Motor neuron (in vitro differentiated cells): Measurements from ENCODE around the gene ACSL1. TPM values are rescaled to one million over a fixed set of nuclear protein-coding genes. Genes with fewer than 3 reads are reported as not detected.
"Not testable (repeated sequence)": the region's sequence is repeated elsewhere in the genome, so short reads cannot be mapped to it uniquely, and the experiment has no call there.

Experiments
- ATAC-seq, 8 experiments: fragments of 200-7000 bp; cut with Tn5 transposase; replicated peaks in 6 of 8; 2 replicates each; pipeline ENCODE4 v1.8.0; 2021; ENCODE audit warnings: mild to moderate bottlenecking in 8 of 8, moderate library complexity in 8 of 8
- H3K27ac ChIP-seq, 2 donors: fragments of 250-450 bp; sonication (Bioruptor Pico); 2 replicates each; pipeline ENCODE4 v1.9.0; 2021; ENCODE audit warnings: antibody characterized with exemption in 2 of 2, mild to moderate bottlenecking in 2 of 2, moderate library complexity in 1 of 2
- H3K4me1 ChIP-seq, 2 donors: fragments of 250-450 bp; sonication (Bioruptor Pico); replicated peaks in 1 of 2; 2 replicates each; pipeline ENCODE4 v1.6.1; 2021; ENCODE audit warnings: antibody characterized with exemption in 2 of 2, mild to moderate bottlenecking in 2 of 2, moderate library complexity in 1 of 2
- H3K4me3 ChIP-seq, 5 donors: fragments of 250-450 bp; sonication (Bioruptor Pico); 2 replicates each; pipeline ENCODE4 v1.9.0; 2021; ENCODE audit warnings: antibody characterized with exemption in 5 of 5, mild to moderate bottlenecking in 5 of 5, moderate library complexity in 4 of 5
- WGBS, 10 experiments: fragments of 450-650 bp; shearing (Covaris generic); methylation state at CpG; one replicate each; pipeline ENCODE4 v1.0.0; 2022; 5-methylcytosine and 5-hydroxymethylcytosine counted together
- in situ Hi-C, 9 experiments: fragments of 400-800 bp; cut with MboI; loops; one replicate each; pipeline ENCODE4 v1.15.0; 2021; ENCODE audit warnings: low sequenced_read_pairs in 9 of 9, low pct_unique_long_range_greater_than_20kb in 2 of 9; ENCODE audit not compliant: unreplicated experiment in 9 of 9
- total RNA-seq, 8 experiments: library from RNA; unstranded; fragments of 300-600 nt; gene quantifications; 2 replicates each; pipeline versions ENCODE4 v1.2.3 to v1.2.4, GENCODE V29; 2022

Gene ACSL1
- total RNA-seq, 8 experiments from 2014 or later = 8.9 to 162 (median 20.6) TPM

DNA sequence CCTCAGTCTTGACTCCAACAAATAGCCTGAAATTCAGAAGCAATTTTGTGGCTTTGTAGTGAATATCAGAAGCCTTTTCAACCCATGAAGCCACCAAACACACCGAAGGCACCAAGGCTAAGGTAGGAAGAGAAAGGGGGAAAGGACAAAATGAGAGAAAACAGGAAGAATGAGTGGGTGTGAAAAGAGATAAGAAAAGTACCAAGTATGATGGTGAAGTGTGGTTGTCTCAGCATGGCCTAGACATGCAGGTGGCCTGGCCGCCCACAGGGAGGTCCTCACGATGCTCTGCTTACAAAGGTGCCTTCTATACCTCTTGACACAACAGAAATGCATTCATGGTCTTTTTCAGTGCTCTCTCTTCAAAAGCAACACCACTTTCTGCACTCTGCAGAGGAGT is 34.9 kb downstream of the ACSL1 start:
- no peak overlapping the region for H3K4me3 ChIP-seq
- peaks cover 16 to 21% of the 10 kb centered on the region in 2 donors for H3K4me1 ChIP-seq
- no peak for ATAC-seq
- WGBS, 10 experiments = 70 to 100% (median 90%) methylated on average over 1 to 3 of the region's 3 CpGs; no CpG with 5 or more reads in 3 of the 10 experiments
- H3K27ac ChIP-seq = no peak overlapping the region
- in situ Hi-C loops = no loop called here

DNA sequence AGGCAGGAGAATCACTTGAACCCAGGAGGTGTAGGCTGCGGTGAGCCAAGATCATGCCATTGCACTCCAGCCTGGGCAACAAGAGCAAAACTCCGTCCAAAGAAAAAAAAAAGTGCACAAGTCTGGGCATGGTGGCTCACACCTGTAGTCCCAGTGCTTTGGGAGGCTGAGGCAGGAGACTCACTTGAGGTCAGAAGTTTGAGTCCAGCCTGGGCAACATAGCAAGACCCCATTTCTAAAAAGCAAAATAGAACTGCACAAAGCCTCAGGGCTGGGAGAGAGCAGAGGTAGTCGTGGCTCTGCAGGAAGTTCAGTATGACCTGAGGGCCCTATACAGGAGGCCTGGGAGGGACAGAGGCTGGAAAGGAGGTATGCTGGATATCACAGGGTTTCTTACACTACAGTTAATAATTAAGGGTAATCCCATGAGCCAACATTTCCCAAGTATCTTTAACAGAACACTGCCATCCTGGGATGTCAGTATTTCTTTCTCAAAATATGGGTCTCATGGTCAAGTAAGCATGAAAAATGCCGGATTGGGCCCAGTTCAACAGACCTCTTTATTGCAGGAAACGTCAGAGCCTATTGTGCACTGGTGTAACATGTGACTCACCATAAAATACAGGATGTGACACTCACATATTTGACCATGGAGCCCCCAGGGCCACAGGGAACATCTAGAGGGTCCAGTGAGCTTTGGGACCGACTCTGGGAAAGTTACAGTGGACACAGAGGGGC is 37.8 kb downstream of the ACSL1 start:
- H3K4me3 ChIP-seq = no peak overlapping the region
- WGBS, 10 experiments = 33 to 100% (median 82%) methylated on average over 1 to 4 of the region's 6 CpGs; no CpG with 5 or more reads in 2 of the 10 experiments
- no peak for ATAC-seq
- H3K4me1 ChIP-seq = peaks cover 5 to 6% of the 10 kb centered on the region in 2 donors
- H3K27ac ChIP-seq = no peak overlapping the region
- in situ Hi-C loops = no loop called here

DNA sequence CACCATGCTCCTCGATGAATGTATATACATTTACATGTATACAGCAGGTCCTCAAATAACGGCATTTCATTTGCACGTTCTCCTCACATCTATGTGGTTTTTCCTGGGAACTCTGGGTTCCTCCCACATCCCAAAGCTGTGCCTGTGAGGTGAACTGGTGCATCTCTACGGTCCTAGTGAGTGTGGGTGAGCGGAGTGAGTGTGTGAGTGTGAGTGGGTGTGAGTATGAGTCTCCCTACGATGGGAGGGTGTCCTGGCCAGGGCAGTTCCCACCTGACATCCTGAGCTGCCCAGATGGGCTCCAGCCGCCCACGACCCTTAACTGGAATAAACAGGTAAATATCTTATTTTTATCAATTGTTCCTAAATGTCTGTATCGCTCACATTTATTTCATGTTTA is 40.0 kb downstream of the ACSL1 start:
- 33 to 100% (median 95%) methylated on average over 1 to 6 of the region's 9 CpGs; no CpG with 5 or more reads in 2 of the 10 experiments for WGBS, 10 experiments
- ATAC-seq = no peak
- in situ Hi-C loops = no loop called here
- no peak overlapping the region for H3K27ac ChIP-seq
- no peaks in the 10 kb centered on the region for H3K4me1 ChIP-seq
- no peak overlapping the region for H3K4me3 ChIP-seq

DNA sequence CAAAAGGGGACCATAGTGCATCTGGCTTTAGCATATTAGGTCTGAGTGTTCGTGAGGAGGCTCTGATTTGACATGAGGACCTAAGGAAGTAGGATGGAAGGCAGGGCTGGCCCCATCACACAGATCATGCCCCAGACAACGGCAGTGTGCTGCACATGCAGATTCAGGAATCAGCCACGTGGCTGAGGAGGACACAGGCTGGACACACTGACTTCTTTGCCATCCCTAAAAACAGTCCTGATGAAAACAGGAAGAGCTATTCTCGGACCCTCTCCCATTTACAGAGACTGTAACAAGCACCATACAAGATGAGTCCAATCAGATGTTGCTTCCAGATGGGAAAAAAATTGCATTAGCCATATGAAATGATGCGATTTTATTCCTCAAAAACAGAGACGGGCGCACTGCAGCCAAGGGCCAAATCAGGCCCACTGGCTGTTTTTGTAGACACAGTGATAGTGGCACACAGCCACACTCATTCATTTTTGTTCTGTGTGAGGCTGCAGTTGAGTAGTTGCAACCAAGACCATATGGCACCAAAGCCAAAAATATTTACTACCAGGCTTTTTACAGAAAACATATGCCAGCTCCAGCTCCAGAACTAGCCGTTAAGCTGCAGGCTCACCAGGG is 41.0 kb downstream of the ACSL1 start:
- Histone ChIP-seq H3K4me3 (no peak overlapping the region), H3K27ac (no peak overlapping the region), H3K4me1 (no peaks in the 10 kb centered on the region)
- in situ Hi-C loops = no loop called here
- no peak for ATAC-seq
- 64 to 100% (median 80%) methylated on average over 1 to 6 of the region's 8 CpGs; no CpG with 5 or more reads in 1 of the 10 experiments for WGBS, 10 experiments

DNA sequence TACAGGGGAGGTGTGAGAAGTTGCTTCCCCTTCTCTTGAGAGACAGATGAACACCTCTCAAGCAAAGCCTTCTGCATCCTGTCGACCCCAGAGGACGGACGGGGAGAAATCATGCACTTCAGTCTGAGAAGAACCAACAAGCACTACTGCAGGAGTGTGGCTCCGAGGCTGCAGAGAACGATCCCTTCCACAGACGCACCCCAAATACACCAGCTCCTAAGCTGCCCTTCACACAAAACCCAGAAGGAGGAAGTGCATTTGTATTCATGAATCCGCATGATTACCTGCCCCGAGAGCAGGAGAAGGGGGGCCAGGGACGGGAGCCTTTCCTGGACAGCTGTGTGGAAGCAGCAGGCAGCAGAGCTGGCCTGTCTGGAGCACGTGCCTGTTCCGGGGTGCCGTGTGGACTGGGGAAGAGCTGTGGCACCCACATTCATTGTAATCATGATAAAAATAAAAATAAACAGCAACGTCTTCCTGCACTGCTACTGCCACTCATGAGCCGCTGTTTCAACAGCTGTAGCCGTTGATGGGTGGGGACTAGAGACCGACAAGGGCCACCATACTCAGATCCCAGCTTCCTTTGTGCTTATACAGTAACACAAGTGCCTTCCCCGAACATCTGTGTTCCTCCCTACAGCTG is 42.9 kb downstream of the ACSL1 start:
- Histone ChIP-seq H3K27ac (no peak overlapping the region), H3K4me1 (no peaks in the 10 kb centered on the region), H3K4me3 (no peak overlapping the region)
- no peak for ATAC-seq
- 43 to 100% (median 78%) methylated on average over 1 to 7 of the region's 17 CpGs; no CpG with 5 or more reads in 2 of the 10 experiments for WGBS, 10 experiments
- in situ Hi-C loops = no loop called here

DNA sequence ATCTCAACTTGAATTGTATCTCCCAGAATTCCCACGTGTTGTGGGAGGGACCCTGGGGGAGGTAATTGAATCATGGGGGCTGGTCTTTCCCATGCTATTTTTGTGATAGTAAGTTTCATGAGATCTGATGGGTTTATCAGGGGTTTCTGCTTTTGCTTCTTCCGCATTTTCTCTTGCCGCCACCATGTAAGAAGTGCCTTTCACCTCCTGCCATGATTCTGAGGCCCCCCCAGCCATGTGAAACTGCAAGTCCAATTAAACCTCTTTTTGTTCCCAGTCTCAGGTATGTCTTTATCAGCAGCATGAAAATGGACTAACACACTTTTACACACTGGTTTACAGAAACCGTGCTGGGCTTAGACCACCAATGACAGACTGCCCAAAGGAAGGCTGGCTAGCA is 46.6 kb downstream of the ACSL1 start:
- H3K4me1 ChIP-seq, in situ Hi-C loops, H3K4me3 ChIP-seq, H3K27ac ChIP-seq, ATAC-seq: not testable (repeated sequence)
- 80 to 100% (median 97%) methylated on average over 1 to 3 of the region's 4 CpGs; no CpG with 5 or more reads in 4 of the 10 experiments for WGBS, 10 experiments

DNA sequence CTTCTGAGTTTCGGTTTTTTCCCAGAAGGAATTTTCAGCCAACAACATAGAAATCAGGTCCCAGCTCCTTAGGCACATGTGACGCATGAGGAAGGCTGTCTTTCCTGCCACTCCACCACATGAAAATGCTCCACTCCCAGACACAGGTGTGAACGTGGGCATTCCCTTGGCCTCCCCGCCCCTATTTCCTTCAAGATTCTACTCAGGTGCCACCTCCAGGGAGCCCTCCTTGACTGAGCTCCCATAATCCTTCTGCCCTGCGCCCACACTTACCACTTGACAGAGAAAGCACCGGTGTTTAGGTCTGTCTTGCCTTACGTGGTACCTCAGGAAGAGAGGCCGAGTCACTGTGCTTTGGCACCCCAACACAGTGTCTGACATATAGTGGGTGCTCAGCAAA is 47.4 kb downstream of the ACSL1 start:
- in situ Hi-C loops = no loop called here
- no peak overlapping the region for H3K27ac ChIP-seq
- peaks cover 2 to 5% of the 10 kb centered on the region in 2 donors for H3K4me1 ChIP-seq
- ATAC-seq = no peak
- 82 to 100% (median 97%) methylated on average over 1 to 4 of the region's 8 CpGs; no CpG with 5 or more reads in 3 of the 10 experiments for WGBS, 10 experiments
- no peak overlapping the region for H3K4me3 ChIP-seq

DNA sequence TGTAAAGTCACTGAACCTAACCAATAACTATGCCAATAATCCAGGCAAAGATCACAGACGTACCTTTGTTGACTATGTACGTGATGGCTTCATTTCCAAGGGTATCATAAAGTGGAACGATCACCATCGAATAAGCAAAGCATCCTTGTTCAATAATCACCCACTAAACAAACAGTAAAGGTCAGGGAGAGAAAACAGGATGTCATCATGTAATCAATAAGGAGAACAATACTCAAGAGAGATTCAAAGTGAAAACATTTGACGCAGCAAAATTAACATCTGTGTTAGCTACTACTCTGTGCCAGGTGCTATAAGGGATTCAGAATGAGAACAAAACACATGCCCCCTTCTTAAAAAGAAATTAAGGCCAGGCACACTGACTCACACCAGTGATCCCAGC is 48.9 kb downstream of the ACSL1 start:
- in situ Hi-C loops = no loop called here
- Histone ChIP-seq H3K4me3 (no peak overlapping the region), H3K4me1 (peaks cover 2 to 5% of the 10 kb centered on the region in 2 donors), H3K27ac (no peak overlapping the region)
- WGBS, 10 experiments = 64 to 100% (median 88%) methylated on average over 1 to 5 of the region's 5 CpGs
- ATAC-seq = no peak

DNA sequence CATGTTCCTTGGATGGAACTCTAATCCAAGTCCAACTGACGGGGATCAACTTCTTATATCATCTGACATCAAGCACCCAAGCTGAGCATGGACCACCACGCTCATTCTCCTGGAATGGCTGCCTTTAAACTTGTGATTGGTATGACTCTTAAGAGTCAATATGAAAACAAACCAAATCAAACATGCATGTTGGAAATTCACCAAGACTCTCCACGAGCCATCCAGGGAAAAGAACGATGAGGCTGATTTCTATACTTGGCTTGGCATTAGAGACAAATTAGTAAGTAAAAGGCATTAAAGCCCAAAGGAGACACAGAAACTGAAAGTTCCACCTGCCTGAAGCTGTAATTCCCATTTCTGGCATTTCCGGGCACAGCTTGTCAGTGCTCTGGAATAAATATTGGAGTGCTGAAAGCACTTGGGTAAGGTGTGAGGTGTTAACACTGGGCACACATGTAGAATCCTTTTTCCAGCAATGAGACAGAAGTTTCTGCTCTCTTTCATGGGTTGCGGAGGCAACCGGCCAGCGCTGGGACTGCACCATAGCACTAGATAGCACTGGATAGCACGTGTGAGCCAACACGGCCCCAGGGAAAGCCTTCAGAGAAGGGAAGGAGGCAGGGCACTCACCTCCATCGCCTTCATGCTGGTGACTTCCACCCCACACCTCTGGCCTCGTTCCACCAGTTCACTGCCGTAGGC is 49.8 kb downstream of the ACSL1 start:
- in situ Hi-C loops = no loop called here

DNA sequence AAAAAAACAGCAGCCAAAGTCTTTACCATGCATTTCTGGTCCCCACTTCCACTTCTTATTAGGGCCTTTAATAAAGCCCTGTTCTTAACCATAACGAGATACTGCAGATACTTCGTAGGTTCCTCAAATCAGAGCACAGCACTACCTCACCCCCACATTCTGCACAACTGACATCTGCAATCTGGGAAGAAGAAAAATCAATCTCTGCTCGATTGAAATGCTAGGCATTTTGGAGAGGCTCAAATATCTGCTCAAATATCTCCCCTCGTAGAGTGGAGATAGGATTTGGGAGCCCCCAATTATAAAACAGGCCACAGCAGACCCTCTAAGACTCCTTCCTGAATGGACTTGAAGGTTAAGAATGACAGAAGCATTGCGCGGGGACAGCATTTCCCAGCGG is 51.6 kb downstream of the ACSL1 start:
- in situ Hi-C loops = no loop called here
- ATAC-seq = no peak
- H3K4me3 ChIP-seq = no peak overlapping the region
- peaks cover 2 to 5% of the 10 kb centered on the region in 2 donors for H3K4me1 ChIP-seq
- WGBS, 10 experiments = 79 to 92% (median 87%) methylated on average over 1 to 7 of the region's 7 CpGs; no CpG with 5 or more reads in 3 of the 10 experiments
- no peak overlapping the region for H3K27ac ChIP-seq

More for the DNA sequence above, 49.8 kb downstream of the ACSL1 start:
- Histone ChIP-seq H3K27ac (no peak overlapping the region), H3K4me1 (peaks cover 2 to 5% of the 10 kb centered on the region in 2 donors), H3K4me3 (no peak overlapping the region)
- WGBS, 10 experiments = 55 to 100% (median 86%) methylated on average over 1 to 11 of the region's 13 CpGs; no CpG with 5 or more reads in 1 of the 10 experiments
- ATAC-seq = no peak

DNA sequence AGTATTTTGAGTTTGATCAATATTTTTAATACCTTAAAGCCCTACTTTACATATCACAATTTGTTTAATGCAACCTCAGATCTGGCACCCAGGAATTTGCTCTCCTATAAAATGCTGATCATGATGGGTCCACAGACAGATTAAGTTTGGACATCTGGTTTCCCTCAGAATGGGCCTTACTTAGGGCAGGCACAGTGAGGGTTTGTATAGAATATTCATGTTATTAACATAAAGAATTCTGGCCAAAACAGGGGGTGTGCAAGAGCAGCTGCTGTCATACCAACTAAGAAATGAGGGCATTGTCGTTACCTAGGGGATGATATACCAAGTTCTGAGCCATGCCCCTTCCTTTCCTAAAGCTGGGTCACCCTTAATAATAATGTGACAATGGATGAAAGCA is 54.4 kb downstream of the ACSL1 start:
- H3K27ac ChIP-seq = no peak overlapping the region
- no peak overlapping the region for H3K4me3 ChIP-seq
- peak in 4 of 8 experiments; percentile 26 to 98 (median 93) for ATAC-seq
- WGBS, 10 experiments = 0 to 100% (median 83%) methylated on average over 1 of the region's 1 CpG; no CpG with 5 or more reads in 6 of the 10 experiments
- peaks cover 2% of the 10 kb centered on the region in 2 donors for H3K4me1 ChIP-seq
- in situ Hi-C loops = no loop called here

DNA sequence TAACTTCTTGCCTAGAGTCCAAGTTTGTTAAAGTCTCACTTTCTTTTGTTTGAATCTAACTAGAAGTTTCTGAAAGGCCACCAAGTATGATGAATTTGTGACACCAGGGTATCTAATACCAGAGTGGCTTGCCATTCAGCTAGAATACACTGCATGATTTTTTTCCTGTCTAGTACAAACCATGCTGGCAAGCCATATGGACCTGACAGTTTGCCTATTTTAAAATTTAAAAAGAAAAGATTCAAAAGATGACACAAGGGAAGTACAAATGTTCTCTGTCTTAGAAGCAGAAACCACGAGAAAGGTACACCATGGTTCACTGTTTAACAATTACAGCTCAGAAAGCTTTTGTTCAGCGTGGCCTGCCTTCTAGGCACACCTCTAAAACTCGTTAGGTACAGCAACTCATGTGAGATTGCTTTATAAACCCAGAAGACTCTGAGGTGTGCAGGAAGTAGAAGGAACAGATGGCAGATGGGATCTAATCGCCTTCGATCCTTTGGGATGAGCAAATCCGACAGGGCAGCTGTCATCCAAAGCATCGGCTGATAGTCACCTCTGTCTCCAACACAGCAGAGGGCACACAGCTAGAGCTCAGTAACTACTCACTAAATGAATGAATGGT is 56.5 kb downstream of the ACSL1 start:
- ATAC-seq = no peak
- H3K27ac ChIP-seq = no peak overlapping the region
- in situ Hi-C loops = no loop called here
- H3K4me1 ChIP-seq = peaks cover 0 to 2% of the 10 kb centered on the region in 2 donors
- WGBS, 10 experiments = 57 to 100% (median 77%) methylated on average over 1 to 6 of the region's 7 CpGs; no CpG with 5 or more reads in 2 of the 10 experiments
- H3K4me3 ChIP-seq = no peak overlapping the region
